Right lobe of liver (tissue), 6 donors: Measurements from ENCODE around the gene NXPH2. TPM values are rescaled to one million over a fixed set of nuclear protein-coding genes. Genes with fewer than 3 reads are reported as not detected.

Experiments
- ATAC-seq, 4 donors: fragments of 200-7000 bp; cut with Tn5 transposase; one replicate each; pipeline ENCODE4 v1.9.1; 2020; ENCODE audit warnings: mild to moderate bottlenecking in 4 of 4, moderate library complexity in 4 of 4
- DNase-seq, 3 donors: peaks; one replicate each; pipeline ENCODE4 v3.0.0-alpha.2; 2020
- H3K27ac ChIP-seq, 3 donors: fragments of 200-600 bp; one replicate each; pipeline ENCODE4 v1.8.0; 2022
- H3K27me3 ChIP-seq, 2 donors: fragments of 200-600 bp; one replicate each; pipeline ENCODE4 v1.8.0; 2022
- H3K36me3 ChIP-seq, 4 donors: fragments of 200-600 bp; sonication (generic) in 1 of 4; one replicate each; pipeline versions ENCODE4 v1.5.1 to v1.8.0; 2017 to 2022; ENCODE audit warnings: control low read depth in 1 of 4
- H3K4me1 ChIP-seq, 4 donors: fragments of 200-600 bp; sonication (generic) in 1 of 4; one replicate each; pipeline versions ENCODE4 v1.5.1 to v1.8.0; 2017 to 2022; ENCODE audit warnings: control low read depth in 1 of 4
- H3K4me3 ChIP-seq, 3 donors: fragments of 200-600 bp; one replicate each; pipeline ENCODE4 v1.8.0; 2022
- H3K9me3 ChIP-seq, 4 donors: fragments of 200-600 bp; sonication (generic) in 1 of 4; one replicate each; pipeline versions ENCODE4 v1.5.1 to v1.8.0; 2017 to 2022; ENCODE audit warnings: control low read depth in 1 of 4
- POLR2A ChIP-seq: fragments of 450-650 bp; IDR thresholded peaks from one replicate; pipeline ENCODE4 v1.6.1; 2017; ENCODE audit warnings: antibody characterized with exemption, mild to moderate bottlenecking
- WGBS: methylation state at CpG from one replicate; pipeline ENCODE4 v1.1.6; 2018; ENCODE audit warnings: low coverage, low lambda C conversion rate; ENCODE audit not compliant: insufficient coverage; ENCODE audit errors: missing lambda C conversion rate; 5-methylcytosine and 5-hydroxymethylcytosine counted together
- intact Hi-C, 2 donors: fragments of 100-400 bp; cut with DNase I; formaldehyde crosslinking; loops; one replicate each; pipeline versions ENCODE4 v1.11.2 to v1.14.1; 2022
- total RNA-seq, 6 experiments: library from RNA; depleted of rRNA in 2 of 6; stranded (reverse); fragments of >200 nt in 2 of 6; fragmentation: NEBNext Ultra II Directional in 3 of 6; extraction: Animal tissue kit (Norgen Biotek cat#: 25700) in 3 of 6; gene quantifications; one replicate each; pipeline versions ENCODE4 v1.1.0 to v1.2.4, GENCODE V29; 2016 to 2023
- TF ChIP-seq, protein P1 (sequence below), 4 donors: fragments of 200-600 bp in 3 of 4; fragments of 450-650 bp in 1 of 4; IDR thresholded peaks; one replicate each; pipeline versions ENCODE4 v1.5.1 to v1.8.0; 2016 to 2022; ENCODE audit warnings: antibody characterized with exemption in 4 of 4, mild to moderate bottlenecking in 2 of 4
- donor health status: DM: no; HTN: yes; CAD: no.
- donor health status: DM: no; HTN: no; CAD: no.
- donor health status: DM: no; HTN: no; CAD: no.
- donor health status: DM: no; HTN: yes; CAD: no.
- donor health status: DM: no; HTN: yes; CAD: no.

Gene NXPH2
- total RNA-seq, 6 experiments from 2014 or later, result not detected

DNA sequence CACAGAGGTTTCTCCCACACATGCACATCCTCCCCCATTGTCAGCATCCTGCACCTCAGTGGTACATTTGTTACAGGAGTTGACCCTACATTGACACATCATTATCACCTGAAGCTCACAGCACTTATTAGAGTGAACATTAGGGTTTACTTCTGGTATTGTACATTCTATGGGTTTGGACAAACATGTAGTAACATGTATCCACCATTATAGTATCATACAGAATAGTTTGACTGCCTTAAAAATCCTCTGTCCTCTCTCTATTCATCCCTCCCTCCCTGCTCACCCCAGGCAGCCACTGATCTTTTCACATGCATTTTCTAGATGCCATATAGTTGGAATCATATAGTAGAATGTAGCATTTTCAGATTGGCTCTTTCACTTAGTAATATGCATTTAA is 53.5 kb downstream of the NXPH2 start:
- no peak for TF ChIP-seq POLR2A
- TF ChIP-seq, protein P1, sequence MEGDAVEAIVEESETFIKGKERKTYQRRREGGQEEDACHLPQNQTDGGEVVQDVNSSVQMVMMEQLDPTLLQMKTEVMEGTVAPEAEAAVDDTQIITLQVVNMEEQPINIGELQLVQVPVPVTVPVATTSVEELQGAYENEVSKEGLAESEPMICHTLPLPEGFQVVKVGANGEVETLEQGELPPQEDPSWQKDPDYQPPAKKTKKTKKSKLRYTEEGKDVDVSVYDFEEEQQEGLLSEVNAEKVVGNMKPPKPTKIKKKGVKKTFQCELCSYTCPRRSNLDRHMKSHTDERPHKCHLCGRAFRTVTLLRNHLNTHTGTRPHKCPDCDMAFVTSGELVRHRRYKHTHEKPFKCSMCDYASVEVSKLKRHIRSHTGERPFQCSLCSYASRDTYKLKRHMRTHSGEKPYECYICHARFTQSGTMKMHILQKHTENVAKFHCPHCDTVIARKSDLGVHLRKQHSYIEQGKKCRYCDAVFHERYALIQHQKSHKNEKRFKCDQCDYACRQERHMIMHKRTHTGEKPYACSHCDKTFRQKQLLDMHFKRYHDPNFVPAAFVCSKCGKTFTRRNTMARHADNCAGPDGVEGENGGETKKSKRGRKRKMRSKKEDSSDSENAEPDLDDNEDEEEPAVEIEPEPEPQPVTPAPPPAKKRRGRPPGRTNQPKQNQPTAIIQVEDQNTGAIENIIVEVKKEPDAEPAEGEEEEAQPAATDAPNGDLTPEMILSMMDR (IDR thresholded peaks at IDR 0.05), result no peak
- ATAC-seq, result no peak
- Histone ChIP-seq H3K27me3 (no peaks in the 10 kb centered on the region), H3K9me3 (no peaks in the 10 kb centered on the region), H3K27ac (no peak overlapping the region), H3K4me1 (peaks cover 0 to 9% (median 3%) of the 10 kb centered on the region in 4 donors), H3K4me3 (no peak overlapping the region), H3K36me3 (no peaks in the 10 kb centered on the region)
- intact Hi-C loops, result no loop called here
- DNase-seq, result no peak

DNA sequence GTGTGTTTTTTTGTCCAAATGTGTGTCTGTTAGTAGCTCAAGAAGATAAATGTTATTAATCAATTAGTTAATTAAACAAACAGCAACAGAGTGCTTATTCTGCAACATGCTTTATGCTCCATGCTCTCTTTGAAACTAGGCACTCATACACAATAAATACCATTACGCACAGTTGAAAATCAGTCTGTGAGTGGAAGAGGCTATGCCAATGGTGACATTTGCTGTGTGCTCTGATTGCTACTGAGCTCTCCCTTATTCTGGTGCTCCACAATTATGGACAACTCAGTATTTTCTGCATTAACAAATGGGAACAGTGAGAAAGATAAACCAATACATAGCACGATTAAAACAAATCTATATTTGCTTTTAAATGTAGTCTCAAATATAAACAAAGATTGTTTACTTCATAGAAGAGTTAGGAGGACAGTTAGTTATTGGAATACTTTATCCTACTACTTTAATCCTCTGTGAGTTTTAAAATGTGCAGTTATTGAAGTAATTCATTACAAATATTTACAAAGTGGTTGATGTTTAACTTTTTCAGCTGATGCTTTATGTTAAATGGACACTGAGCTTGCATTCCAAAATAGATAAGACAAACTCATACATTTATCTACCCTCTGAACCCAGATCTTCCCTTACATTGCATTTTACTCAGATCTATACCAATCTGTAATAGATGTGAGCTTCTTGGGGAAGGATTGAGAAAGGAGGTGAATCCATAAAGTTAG is 55.3 kb downstream of the NXPH2 start:
- peaks cover 0 to 9% (median 3%) of the 10 kb centered on the region in 4 donors for H3K4me1 ChIP-seq
- intact Hi-C loops, result no loop called here
- ATAC-seq (peak; percentile 40 to 63 (median 56)), DNase-seq (no peak)
- TF ChIP-seq, protein P1 (IDR thresholded peaks at IDR 0.05), result no peak
- TF ChIP-seq POLR2A, result no peak
- H3K4me3 ChIP-seq, result no peak overlapping the region
- 35% methylated on average over 2 of the region's 2 CpGs for WGBS
- no peaks in the 10 kb centered on the region for H3K27me3 ChIP-seq
- H3K36me3 ChIP-seq, result no peaks in the 10 kb centered on the region
- H3K27ac ChIP-seq, result no peak overlapping the region
- H3K9me3 ChIP-seq, result no peaks in the 10 kb centered on the region

DNA sequence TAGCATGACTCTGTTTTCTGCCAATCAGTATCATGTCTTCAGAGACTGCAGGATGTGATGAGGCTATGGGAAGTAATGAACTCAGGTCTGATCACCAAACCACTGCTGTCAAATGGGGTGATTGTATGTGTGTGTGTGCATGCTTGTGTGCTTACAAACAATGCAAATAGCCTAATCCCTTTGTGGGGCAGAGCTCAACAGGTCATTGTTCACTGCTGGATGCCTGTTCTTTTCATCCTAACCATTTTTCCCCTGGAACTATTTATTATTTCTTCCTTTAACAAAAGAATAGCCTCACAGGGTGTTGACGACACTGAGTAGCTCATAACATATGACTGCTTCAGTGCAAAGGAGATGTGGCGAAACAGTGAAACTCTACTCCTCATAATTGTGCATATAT is 55.9 kb downstream of the NXPH2 start:
- DNase-seq (no peak), ATAC-seq (no peak)
- Histone ChIP-seq H3K36me3 (no peaks in the 10 kb centered on the region), H3K27ac (no peak overlapping the region), H3K4me1 (peaks cover 0 to 9% (median 3%) of the 10 kb centered on the region in 4 donors), H3K9me3 (no peaks in the 10 kb centered on the region), H3K4me3 (no peak overlapping the region), H3K27me3 (no peaks in the 10 kb centered on the region)
- 80% methylated on average over 2 of the region's 2 CpGs for WGBS
- TF ChIP-seq, protein P1 (IDR thresholded peaks at IDR 0.05), result no peak
- TF ChIP-seq POLR2A, result no peak
- intact Hi-C loops, result no loop called here

DNA sequence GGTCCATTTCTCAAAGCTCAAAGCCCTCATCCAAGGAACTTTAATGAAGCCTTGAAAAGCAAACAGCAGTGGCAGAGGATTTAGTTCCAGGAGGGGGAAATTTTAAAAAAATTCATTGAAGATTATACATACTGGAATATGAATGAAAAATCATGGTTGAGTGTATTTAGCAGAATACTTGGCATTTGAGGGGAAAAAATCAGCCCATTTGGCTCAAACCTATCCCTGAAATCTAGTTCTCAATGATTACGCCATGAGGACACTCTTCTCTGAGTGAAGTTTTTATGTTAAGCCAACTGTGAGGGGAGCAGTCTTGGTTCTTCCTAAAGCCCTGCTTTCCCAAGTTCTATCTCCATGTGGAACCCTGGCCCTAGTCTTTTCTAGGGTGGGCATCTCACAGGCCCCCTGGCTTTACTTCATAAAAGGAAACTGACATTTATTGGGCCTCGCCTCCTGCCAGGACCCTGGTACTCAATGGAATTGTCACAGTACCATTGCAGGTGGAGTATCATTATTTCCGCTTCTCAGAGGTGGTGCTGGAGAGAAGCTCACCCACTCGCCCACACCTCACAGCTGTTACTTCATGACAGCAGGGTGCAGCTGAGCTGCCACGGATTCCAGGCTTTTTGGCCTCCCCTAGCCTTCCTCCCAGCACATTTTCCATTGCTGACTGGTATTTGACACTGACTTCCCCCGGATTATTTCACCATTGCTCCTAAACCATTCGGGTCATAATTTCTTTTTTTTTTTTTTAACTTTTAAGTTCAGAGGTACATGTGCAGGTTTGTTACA is 56.8 kb downstream of the NXPH2 start:
- 91% methylated on average over 7 of the region's 7 CpGs for WGBS
- TF ChIP-seq, protein P1 (IDR thresholded peaks at IDR 0.05), result no peak
- TF ChIP-seq POLR2A, result no peak
- intact Hi-C loops, result no loop called here
- H3K4me1 ChIP-seq, result peaks cover 0 to 9% (median 3%) of the 10 kb centered on the region in 4 donors
- H3K4me3 ChIP-seq, result no peak overlapping the region
- H3K36me3 ChIP-seq, result no peaks in the 10 kb centered on the region
- H3K27ac ChIP-seq, result no peak overlapping the region
- H3K27me3 ChIP-seq, result no peaks in the 10 kb centered on the region
- H3K9me3 ChIP-seq, result no peaks in the 10 kb centered on the region
- DNase-seq, result no peak
- ATAC-seq, result no peak
